Stimulated activated memory B cell treated with anti-CD40 and anti-IgM and Interleukin-4, amounts not matched to agents 10 μg/mL and 1 μg/mL and 100 μg/mL, for 72 hours (primary cell): Measurements from ENCODE around the gene RS1.

Experiments
- ATAC-seq: fragments of 150-1000 bp; cut with Tn5 transposase; 2 replicates; pipeline ENCODE4 v1.10.0; 2021
- H3K27ac Mint-ChIP-seq: one replicate; pipeline ENCODE4 v1.8.0; 2022; ENCODE audit warnings: mild to moderate bottlenecking, mixed read lengths
- H3K27me3 Mint-ChIP-seq: one replicate; pipeline ENCODE4 v1.8.0; 2022; ENCODE audit warnings: mixed read lengths
- H3K36me3 Mint-ChIP-seq: one replicate; pipeline ENCODE4 v1.8.0; 2022; ENCODE audit warnings: mixed read lengths
- H3K4me1 Mint-ChIP-seq: one replicate; pipeline ENCODE4 v1.8.0; 2022; ENCODE audit warnings: mixed read lengths
- H3K4me3 Mint-ChIP-seq: one replicate; pipeline ENCODE4 v1.8.0; 2022; ENCODE audit warnings: mild to moderate bottlenecking, moderate library complexity, mixed read lengths
- H3K9me3 Mint-ChIP-seq: one replicate; pipeline ENCODE4 v1.8.0; 2022; ENCODE audit warnings: mixed read lengths

Gene RS1

GRCh38 chrX:18591834-18592233 is 80.1 kb downstream of the RS1 start:
- Mint-ChIP-seq H3K36me3 (peaks cover 29% of the 10 kb centered on the region), H3K27me3 (no peaks in the 10 kb centered on the region), H3K4me1 (no peaks in the 10 kb centered on the region), H3K4me3 (no peak overlapping the region), H3K9me3 (no peaks in the 10 kb centered on the region), H3K27ac (no peak overlapping the region)
- no peak for ATAC-seq
